ENCODE measurements around the gene ETFB.
A peak's percentile ranks its signal among the peaks of the same experiment; 100 is the strongest.

Gene ETFB

DNA sequence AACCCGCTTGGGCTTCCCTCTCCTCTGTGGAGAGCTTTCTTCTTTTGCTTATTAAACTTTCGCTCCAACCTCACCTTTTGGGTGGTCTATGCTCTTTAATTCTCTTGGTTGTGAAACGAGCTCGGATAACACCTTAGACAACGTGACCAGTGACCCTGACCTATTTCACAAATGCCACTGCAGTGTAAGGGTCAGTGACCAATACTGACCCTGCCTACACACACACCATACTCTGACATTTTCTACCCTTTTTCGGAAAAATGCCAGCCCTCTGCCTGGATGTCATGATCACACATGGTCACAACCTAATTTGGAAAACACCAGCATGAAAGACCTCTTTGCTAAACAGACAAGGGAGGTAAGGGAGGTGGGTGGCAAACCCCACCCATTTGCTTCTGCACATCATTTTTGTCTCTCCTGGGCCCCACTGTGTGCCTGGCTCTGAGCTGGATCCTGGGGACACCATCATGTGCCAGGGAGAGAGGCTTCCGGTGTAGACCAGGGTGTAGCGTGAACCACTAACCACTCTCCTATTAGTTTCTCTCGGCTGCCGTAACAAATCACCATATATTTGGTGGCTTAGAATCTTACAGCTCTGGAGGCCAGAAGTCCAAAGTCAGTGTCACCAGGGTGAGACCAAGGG lies 9.9 kb downstream of the ETFB start:
- Mint-ChIP-seq H3K36me3 (ENCODE audit: low read depth) (peaks cover 15% of the 10 kb centered on the region), H3K4me1 (peaks cover 22% of the 10 kb centered on the region), H3K27ac (peak overlapping the region in 1 of 3 experiments; percentile 63), H3K27me3 (ENCODE audit: low read depth) (no peaks in the 10 kb centered on the region), H3K9me3 (no peaks in the 10 kb centered on the region), H3K4me3 (no peak overlapping the region)
- TF ChIP-seq, protein P1, sequence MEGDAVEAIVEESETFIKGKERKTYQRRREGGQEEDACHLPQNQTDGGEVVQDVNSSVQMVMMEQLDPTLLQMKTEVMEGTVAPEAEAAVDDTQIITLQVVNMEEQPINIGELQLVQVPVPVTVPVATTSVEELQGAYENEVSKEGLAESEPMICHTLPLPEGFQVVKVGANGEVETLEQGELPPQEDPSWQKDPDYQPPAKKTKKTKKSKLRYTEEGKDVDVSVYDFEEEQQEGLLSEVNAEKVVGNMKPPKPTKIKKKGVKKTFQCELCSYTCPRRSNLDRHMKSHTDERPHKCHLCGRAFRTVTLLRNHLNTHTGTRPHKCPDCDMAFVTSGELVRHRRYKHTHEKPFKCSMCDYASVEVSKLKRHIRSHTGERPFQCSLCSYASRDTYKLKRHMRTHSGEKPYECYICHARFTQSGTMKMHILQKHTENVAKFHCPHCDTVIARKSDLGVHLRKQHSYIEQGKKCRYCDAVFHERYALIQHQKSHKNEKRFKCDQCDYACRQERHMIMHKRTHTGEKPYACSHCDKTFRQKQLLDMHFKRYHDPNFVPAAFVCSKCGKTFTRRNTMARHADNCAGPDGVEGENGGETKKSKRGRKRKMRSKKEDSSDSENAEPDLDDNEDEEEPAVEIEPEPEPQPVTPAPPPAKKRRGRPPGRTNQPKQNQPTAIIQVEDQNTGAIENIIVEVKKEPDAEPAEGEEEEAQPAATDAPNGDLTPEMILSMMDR (IDR thresholded peaks at IDR 0.05; ENCODE audit: unreplicated experiment in 3 of 3), result no peak

DNA sequence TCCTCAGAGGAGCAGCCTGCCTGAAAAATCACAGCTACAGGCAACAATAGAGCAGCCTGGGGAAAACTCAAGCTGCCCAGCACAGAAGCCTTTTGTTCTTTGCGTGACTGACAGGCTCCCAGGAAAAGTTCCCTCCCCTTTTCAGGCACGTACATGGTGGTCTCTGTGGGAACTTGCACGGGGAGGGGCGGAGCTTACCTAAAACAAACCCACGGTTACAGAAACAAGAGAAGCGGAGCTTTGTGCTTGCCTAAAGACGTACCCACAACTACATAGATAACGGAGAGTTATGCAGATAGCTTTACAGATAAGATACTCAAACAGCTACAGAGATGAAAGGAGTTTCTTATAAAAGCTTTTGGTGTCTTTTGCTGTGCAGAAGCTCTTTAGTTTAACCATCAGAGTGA lies 11.4 kb downstream of the ETFB start:
- no peaks in the 10 kb centered on the region for H3K27me3 Mint-ChIP-seq (ENCODE audit: low read depth)
- H3K9me3 Mint-ChIP-seq, result no peaks in the 10 kb centered on the region

DNA sequence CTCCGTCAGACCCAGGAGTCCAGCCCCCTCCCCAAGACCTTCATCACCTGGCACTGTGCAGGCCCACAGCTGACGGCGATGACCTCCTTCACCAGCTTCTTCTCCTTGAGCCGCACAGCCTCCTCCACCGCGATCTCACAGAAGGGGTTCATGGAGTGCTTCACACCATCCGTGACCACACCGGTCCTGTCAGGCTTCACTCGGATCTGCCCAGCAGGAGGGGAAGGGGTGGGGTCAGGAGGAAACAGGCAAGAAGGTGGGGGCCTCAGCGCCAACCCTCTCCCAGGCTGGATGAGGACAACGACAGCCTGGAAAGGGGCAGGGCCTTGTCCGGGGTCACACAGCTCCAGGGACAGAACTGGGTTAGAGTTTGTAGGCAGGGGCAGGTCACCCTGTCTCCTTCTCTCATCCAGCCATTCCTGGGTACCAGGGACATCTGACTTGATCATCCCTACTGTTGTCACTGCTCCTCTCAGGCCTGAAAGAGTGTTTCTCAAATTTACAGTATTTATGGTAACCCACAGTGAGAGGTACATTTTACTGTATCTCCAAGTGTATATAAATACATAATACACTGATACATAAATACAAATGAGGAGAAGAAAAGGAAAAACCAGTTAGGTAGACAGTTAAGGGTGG lies 12.0 kb downstream of the ETFB start:
- TF ChIP-seq, protein P1 (IDR thresholded peaks at IDR 0.05; ENCODE audit: unreplicated experiment in 3 of 3), result no peak
- Mint-ChIP-seq H3K27me3 (ENCODE audit: low read depth) (no peaks in the 10 kb centered on the region), H3K4me3 (peak overlapping the region; percentile 50 to 58 (median 54))

More for the DNA sequence above, 11.4 kb downstream of the ETFB start:
- Mint-ChIP-seq H3K4me1 (peaks cover 22% of the 10 kb centered on the region), H3K4me3 (peak overlapping the region; percentile 7 to 58 (median 50)), H3K36me3 (ENCODE audit: low read depth) (peaks cover 16% of the 10 kb centered on the region), H3K27ac (peak overlapping the region; percentile 87 to 94 (median 88))
- TF ChIP-seq, protein P1 (IDR thresholded peaks at IDR 0.05; ENCODE audit: unreplicated experiment in 3 of 3), result no peak

DNA sequence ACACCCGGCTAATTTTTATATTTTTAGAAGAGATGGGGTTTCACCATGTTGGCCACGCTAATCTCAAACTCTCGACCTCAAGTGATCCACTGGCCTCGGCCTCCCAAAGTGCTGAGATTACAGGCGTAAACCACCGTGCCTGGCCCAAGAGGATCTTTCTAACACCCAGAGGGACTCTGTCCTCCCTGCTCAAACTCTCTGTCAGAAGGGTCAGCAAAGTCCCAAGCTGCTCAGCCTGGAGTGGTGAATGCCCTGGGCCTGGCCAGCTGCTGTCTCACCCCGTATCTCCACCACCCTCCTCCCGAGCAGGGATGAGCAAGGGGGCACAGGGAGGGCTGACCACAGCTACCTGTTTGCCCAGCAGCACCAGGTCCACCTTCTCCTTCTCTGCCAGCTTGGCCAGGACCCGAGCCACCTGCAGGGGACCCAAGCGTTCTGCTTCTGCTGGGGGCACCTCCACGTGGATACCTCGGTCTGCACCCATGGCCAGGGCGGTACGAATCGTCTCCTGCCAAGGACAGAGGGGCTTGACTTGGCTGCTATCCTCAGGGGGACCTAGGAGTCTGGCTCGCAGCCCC lies 13.3 kb downstream of the ETFB start:
- H3K9me3 Mint-ChIP-seq, result no peaks in the 10 kb centered on the region
- no peak overlapping the region for H3K27ac Mint-ChIP-seq
- peaks cover 15% of the 10 kb centered on the region for H3K4me1 Mint-ChIP-seq
- no peaks in the 10 kb centered on the region for H3K27me3 Mint-ChIP-seq (ENCODE audit: low read depth)
- no peak overlapping the region for H3K4me3 Mint-ChIP-seq
- TF ChIP-seq, protein P1 (IDR thresholded peaks at IDR 0.05; ENCODE audit: unreplicated experiment in 3 of 3), result no peak
- peaks cover 16% of the 10 kb centered on the region for H3K36me3 Mint-ChIP-seq (ENCODE audit: low read depth)

More for the DNA sequence above, 12.0 kb downstream of the ETFB start:
- peak overlapping the region; percentile 87 to 94 (median 88) for H3K27ac Mint-ChIP-seq
- H3K9me3 Mint-ChIP-seq, result no peaks in the 10 kb centered on the region
- peaks cover 18% of the 10 kb centered on the region for H3K4me1 Mint-ChIP-seq
- peaks cover 16% of the 10 kb centered on the region for H3K36me3 Mint-ChIP-seq (ENCODE audit: low read depth)

DNA sequence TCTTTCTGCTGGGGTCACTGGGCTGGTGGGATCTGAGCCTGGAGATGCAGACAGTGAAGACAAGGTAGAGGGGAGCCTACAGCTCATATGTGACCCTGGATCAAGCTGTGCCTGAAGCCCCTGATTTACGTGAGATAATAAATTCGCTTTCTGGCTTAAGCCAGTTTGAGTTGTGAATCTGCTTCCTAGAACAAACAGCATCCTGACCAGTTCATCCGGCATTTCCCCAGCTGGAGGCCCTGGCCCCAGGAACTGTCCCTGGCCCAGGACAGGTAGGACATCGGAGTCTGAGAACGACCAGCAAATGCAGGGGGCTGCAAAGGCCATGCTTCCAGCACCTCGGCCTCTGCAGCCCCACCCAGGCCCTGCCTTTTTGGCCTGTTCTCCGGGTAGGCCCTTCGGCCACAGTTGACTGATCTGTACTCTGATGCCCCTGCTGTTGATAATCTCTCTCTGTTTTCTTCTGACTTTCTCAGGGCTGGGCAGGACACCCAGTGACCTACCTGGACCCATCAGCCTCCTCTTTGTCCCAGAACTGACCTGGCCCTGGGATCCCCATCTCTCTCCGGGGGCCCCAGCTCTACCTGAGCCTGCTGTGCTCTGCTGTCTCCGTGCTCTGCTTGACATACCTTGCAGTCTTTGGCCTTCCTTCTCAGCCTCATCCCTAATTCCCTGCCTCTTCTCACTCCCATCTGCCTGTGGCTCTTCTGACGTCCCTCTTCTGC lies 14.8 kb downstream of the ETFB start:
- TF ChIP-seq, protein P1 (IDR thresholded peaks at IDR 0.05; ENCODE audit: unreplicated experiment in 3 of 3), result no peak
- no peak overlapping the region for H3K4me3 Mint-ChIP-seq
- no peaks in the 10 kb centered on the region for H3K27me3 Mint-ChIP-seq (ENCODE audit: low read depth)

More for the DNA sequence above, 14.8 kb downstream of the ETFB start:
- H3K9me3 Mint-ChIP-seq, result no peaks in the 10 kb centered on the region
- no peak overlapping the region for H3K27ac Mint-ChIP-seq
- H3K4me1 Mint-ChIP-seq, result peaks cover 15% of the 10 kb centered on the region
- peaks cover 24% of the 10 kb centered on the region for H3K36me3 Mint-ChIP-seq (ENCODE audit: low read depth)
